PC-9 (cell line): ENCODE results near the gene COG1. TPM values are rescaled to one million over a fixed set of nuclear protein-coding genes. Genes with fewer than 3 reads are reported as not detected.
A peak's percentile ranks its signal among the peaks of the same experiment; 100 is the strongest.

ENCODE experiments used
- BruUV-seq: library from RNA; stranded (reverse); fragments of 400-500 nt; replicated peaks from 2 replicates; lab custom pipeline; 2021; lab: Mats Ljungman, UMichigan
- CTCF ChIA-PET: fragments of 300-600 bp; sonication (Branson Sonifier 250); formaldehyde crosslinking; loops from one replicate; lab custom pipeline; 2022; ENCODE audit warnings: antibody characterized with exemption; lab: Charles Lee
- POLR2A ChIA-PET: fragments of 300-600 bp; sonication (Branson Sonifier 250); formaldehyde crosslinking; loops from one replicate; lab custom pipeline; 2022; ENCODE audit warnings: antibody characterized with exemption; ENCODE audit not compliant: unreplicated experiment; lab: Charles Lee
- DNase-seq, 2 experiments: peaks; one replicate each; pipeline versions ENCODE4 v3.0.0 to v3.0.0-alpha.2; 2015 to 2022; ENCODE audit warnings: mixed read lengths in 1 of 2
- H2AFZ ChIP-seq: fragments of 200-600 bp; sonication (generic); 2 replicates; pipeline ENCODE4 v1.8.1; 2017; ENCODE audit warnings: antibody characterized with exemption
- H3F3A ChIP-seq: fragments of 200-600 bp; sonication (generic); 2 replicates; pipeline ENCODE4 v1.8.1; 2017; ENCODE audit warnings: antibody characterized with exemption, mild to moderate bottlenecking, low read depth; ENCODE audit not compliant: insufficient read depth
- H3K27ac ChIP-seq: fragments of 200-600 bp; sonication (generic); 2 replicates; pipeline ENCODE4 v1.6.1; 2016; ENCODE audit warnings: mixed run types
- H3K27me3 ChIP-seq: fragments of 200-600 bp; sonication (generic); 2 replicates; pipeline ENCODE4 v1.6.1; 2016; ENCODE audit warnings: low read depth, mixed run types; ENCODE audit not compliant: insufficient read depth
- H3K36me3 ChIP-seq: fragments of 200-600 bp; sonication (generic); 2 replicates; pipeline ENCODE4 v1.6.1; 2016; ENCODE audit warnings: low read depth, mixed run types
- H3K4me1 ChIP-seq: fragments of 200-600 bp; sonication (generic); replicated peaks from 2 replicates; pipeline ENCODE4 v1.6.1; 2016; ENCODE audit warnings: mixed run types; ENCODE audit not compliant: insufficient read depth
- H3K4me2 ChIP-seq: fragments of 200-600 bp; sonication (generic); 2 replicates; pipeline ENCODE4 v1.6.1; 2017; ENCODE audit warnings: mixed run types
- H3K4me3 ChIP-seq: fragments of 200-600 bp; sonication (generic); 2 replicates; pipeline ENCODE4 v1.6.1; 2016; ENCODE audit warnings: mixed run types
- H3K79me2 ChIP-seq: fragments of 200-600 bp; sonication (generic); 2 replicates; pipeline ENCODE4 v1.6.1; 2017; ENCODE audit warnings: low read depth, mixed run types
- H3K9me2 ChIP-seq: fragments of 200-600 bp; sonication (generic); 2 replicates; pipeline ENCODE4 v1.8.1; 2017; ENCODE audit warnings: mild to moderate bottlenecking; ENCODE audit not compliant: insufficient read depth
- H3K9me3 ChIP-seq: fragments of 200-600 bp; sonication (generic); 2 replicates; pipeline ENCODE4 v1.8.1; 2016; ENCODE audit warnings: low read depth; ENCODE audit not compliant: insufficient read depth
- H4K20me1 ChIP-seq: fragments of 200-600 bp; sonication (generic); 2 replicates; pipeline ENCODE4 v1.8.1; 2017; ENCODE audit not compliant: insufficient read depth
- CTCF ChIP-seq: fragments of 200-600 bp; sonication (generic); conservative IDR thresholded peaks from 2 replicates; pipeline ENCODE4 v1.6.1; 2017; ENCODE audit warnings: mixed run types, antibody characterized with exemption, mild to moderate bottlenecking, moderate library complexity
- EZH2 ChIP-seq: fragments of 200-600 bp; sonication (generic); IDR thresholded peaks from 2 replicates; pipeline ENCODE4 v1.8.0; 2017; ENCODE audit warnings: antibody characterized with exemption, low read depth
- intact Hi-C: fragments of 100-400 bp; cut with micrococcal nuclease; formaldehyde crosslinking; loops from one replicate; pipeline ENCODE4 v1.10.0; 2022; ENCODE audit not compliant: unreplicated experiment
- total RNA-seq: library from RNA; stranded (reverse); gene quantifications from 2 replicates; pipeline ENCODE4 v1.2.3, GENCODE V29; 2021

COG1 gene
- total RNA-seq, 1 experiment from 2014 or later = 24.8 TPM

- Histone ChIP-seq H3F3A (peaks cover 17% of the 10 kb centered on the region; the same call in 1 of the 2 replicates), H4K20me1 (no peaks in the 10 kb centered on the region), H3K27ac (peak overlapping the region; percentile 77), H3K4me2 (peak overlapping the region; percentile 92), H3K9me2 (no peaks in the 10 kb centered on the region), H3K36me3 (peaks cover 7% of the 10 kb centered on the region; the same call in 1 of the 2 replicates), H3K4me3 (peak overlapping the region; percentile 97), H3K9me3 (no peaks in the 10 kb centered on the region), H3K27me3 (no peaks in the 10 kb centered on the region), H2AFZ (peak overlapping the region; percentile 97), H3K4me1 (0 out of 2 replicates have a peak, but pooled peaks cover 4% of the 10 kb centered on the region), H3K79me2 (peaks cover 23% of the 10 kb centered on the region; the same call in 1 of the 2 replicates)
- BruUV-seq = TSS peak; percentile 56
- POLR2A ChIA-PET = interaction anchor here (0.5 to 0.6 kb wide), 2 partner anchors 9 to 100 kb away, joined by 4 to 6 read pairs; no protein-coding TSS in a partner anchor
- TF ChIP-seq CTCF = no peak
- no peak for TF ChIP-seq EZH2
- intact Hi-C loops = loop anchor here (2.0 to 5.0 kb wide), 3 partner anchors 38 to 1290 kb away; no protein-coding TSS in a partner anchor
- DNase-seq = peak; percentile 59 to 65
- CTCF ChIA-PET = interaction anchor here (0.6 to 1.3 kb wide), 3 partner anchors 468 to 635 kb away, joined by 3 to 4 read pairs (median 3); no protein-coding TSS in a partner anchor
Measured at GRCh38 chr17:73192206-73192893, 505 bp upstream of the COG1 start.

- H4K20me1 ChIP-seq = no peaks in the 10 kb centered on the region
- TF ChIP-seq CTCF (no peak), EZH2 (no peak)
- intact Hi-C loops = loop anchor here (5.0 kb wide), 2 partner anchors 192 to 1292 kb away; no protein-coding TSS in a partner anchor
- ChIA-PET CTCF (interaction anchor here (0.5 to 1.2 kb wide), 2 partner anchors 175 to 470 kb away, joined by 4 read pairs; no protein-coding TSS in a partner anchor), POLR2A (interaction anchor here (0.6 kb wide), 1 partner anchor 478 kb away, joined by 11 read pairs; no protein-coding TSS in a partner anchor)
- H3K36me3 ChIP-seq = peaks cover 18% of the 10 kb centered on the region
- H3K4me2 ChIP-seq = peak overlapping the region; percentile 14
- H3K4me3 ChIP-seq = no peak overlapping the region
- BruUV-seq = no TSS peak
- H3K27ac ChIP-seq = no peak overlapping the region
- H3K9me3 ChIP-seq = no peaks in the 10 kb centered on the region
- DNase-seq = no peak
- H3K79me2 ChIP-seq = peaks cover 23% of the 10 kb centered on the region; the same call in 1 of the 2 replicates
- no peaks in the 10 kb centered on the region for H3K27me3 ChIP-seq
- 0 out of 2 replicates have a peak, but pooled peaks cover 4% of the 10 kb centered on the region for H3K4me1 ChIP-seq
- H3F3A ChIP-seq = peaks cover 15% of the 10 kb centered on the region; the same call in 1 of the 2 replicates
- H3K9me2 ChIP-seq = no peaks in the 10 kb centered on the region
- H2AFZ ChIP-seq = no peak overlapping the region
Measured at GRCh38 chr17:73194514-73195222, 1.8 kb downstream of the COG1 start.

- Histone ChIP-seq H3K4me2 (no peak overlapping the region), H3K9me3 (no peaks in the 10 kb centered on the region), H3K27me3 (no peaks in the 10 kb centered on the region), H3F3A (peaks cover 15% of the 10 kb centered on the region; the same call in 1 of the 2 replicates), H3K79me2 (peaks cover 19% of the 10 kb centered on the region; the same call in 1 of the 2 replicates), H4K20me1 (no peaks in the 10 kb centered on the region), H3K27ac (no peak overlapping the region), H3K9me2 (no peaks in the 10 kb centered on the region), H3K4me3 (no peak overlapping the region), H3K36me3 (peaks cover 30% of the 10 kb centered on the region), H3K4me1 (0 out of 2 replicates have a peak, but pooled peaks cover 4% of the 10 kb centered on the region), H2AFZ (no peak overlapping the region)
- DNase-seq = no peak
- POLR2A ChIA-PET = no interaction called here
- intact Hi-C loops = no loop called here
- no TSS peak for BruUV-seq
- CTCF ChIA-PET = no interaction called here
- TF ChIP-seq EZH2 = no peak
- TF ChIP-seq CTCF = no peak
Measured at GRCh38 chr17:73196500-73196899, 3.6 kb downstream of the COG1 start.
